ENCODE results near the gene FAT2.

FAT2 gene

GRCh38 chr5:151553130-151553670 is 37.9 kb downstream of the FAT2 start:
- DNase-seq (ENCODE audit: low read depth): no peak

GRCh38 chr5:151551985-151552384 is 39.1 kb downstream of the FAT2 start:
- no peak for DNase-seq (ENCODE audit: low read depth)

GRCh38 chr5:151550146-151550545 is 41.0 kb downstream of the FAT2 start:
- no peak for DNase-seq (ENCODE audit: low read depth)

- DNase-seq (ENCODE audit: low read depth): no peak
These were observed 41.4 kb downstream of the FAT2 start for GRCh38 chr5:151549713-151550112.

- DNase-seq (ENCODE audit: low read depth): no peak
These were observed 43.8 kb downstream of the FAT2 start for GRCh38 chr5:151547364-151547763.

- no peak for DNase-seq (ENCODE audit: low read depth)
These were observed 49.6 kb downstream of the FAT2 start for GRCh38 chr5:151541571-151541970.

Data from non-pigmented ciliary epithelial cell (primary cell).